Effector CD4-positive, alpha-beta T cell (primary cell): Measurements from ENCODE around the gene DOK3.
"Not testable (repeated sequence)": the region's sequence is repeated elsewhere in the genome, so short reads cannot be mapped to it uniquely, and the experiment has no call there.

ENCODE experiments used
- DNase-seq: peaks from one replicate; pipeline ENCODE4 v3.0.0-alpha.2; 2020

DOK3 gene

DNA sequence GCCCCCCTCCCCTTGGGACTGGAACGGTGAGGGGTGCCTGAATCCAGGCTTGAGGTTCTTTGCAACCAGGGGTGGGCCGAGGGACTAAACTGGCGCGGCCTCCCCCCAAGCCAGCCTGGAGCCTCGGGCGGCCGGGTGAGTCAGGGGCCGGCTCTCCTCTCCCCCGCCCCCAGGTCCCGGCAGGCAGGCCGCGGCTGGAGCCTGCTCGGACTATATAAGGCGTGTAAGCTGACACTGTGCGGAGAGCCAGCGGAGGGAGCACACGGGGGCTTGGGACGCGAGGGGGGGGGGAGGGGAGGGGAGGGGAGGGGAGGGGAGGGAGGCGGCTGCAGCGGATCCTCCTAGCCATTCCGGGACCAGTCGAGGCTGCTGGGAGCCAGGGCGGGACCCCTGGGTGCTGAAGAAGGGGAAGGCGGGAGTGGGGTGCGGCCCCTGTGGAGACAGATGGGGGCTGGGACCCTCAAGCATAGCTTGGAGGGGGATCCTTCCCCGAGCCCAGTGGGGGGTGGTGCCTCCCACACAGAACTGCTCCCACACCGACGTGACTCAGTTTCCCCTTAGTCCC is 12.8 kb downstream of the DOK3 start:
- DNase-seq, result no peak

GRCh38 chr5:177496070-177496726 is 13.4 kb downstream of the DOK3 start:
- DNase-seq, result no peak

DNA sequence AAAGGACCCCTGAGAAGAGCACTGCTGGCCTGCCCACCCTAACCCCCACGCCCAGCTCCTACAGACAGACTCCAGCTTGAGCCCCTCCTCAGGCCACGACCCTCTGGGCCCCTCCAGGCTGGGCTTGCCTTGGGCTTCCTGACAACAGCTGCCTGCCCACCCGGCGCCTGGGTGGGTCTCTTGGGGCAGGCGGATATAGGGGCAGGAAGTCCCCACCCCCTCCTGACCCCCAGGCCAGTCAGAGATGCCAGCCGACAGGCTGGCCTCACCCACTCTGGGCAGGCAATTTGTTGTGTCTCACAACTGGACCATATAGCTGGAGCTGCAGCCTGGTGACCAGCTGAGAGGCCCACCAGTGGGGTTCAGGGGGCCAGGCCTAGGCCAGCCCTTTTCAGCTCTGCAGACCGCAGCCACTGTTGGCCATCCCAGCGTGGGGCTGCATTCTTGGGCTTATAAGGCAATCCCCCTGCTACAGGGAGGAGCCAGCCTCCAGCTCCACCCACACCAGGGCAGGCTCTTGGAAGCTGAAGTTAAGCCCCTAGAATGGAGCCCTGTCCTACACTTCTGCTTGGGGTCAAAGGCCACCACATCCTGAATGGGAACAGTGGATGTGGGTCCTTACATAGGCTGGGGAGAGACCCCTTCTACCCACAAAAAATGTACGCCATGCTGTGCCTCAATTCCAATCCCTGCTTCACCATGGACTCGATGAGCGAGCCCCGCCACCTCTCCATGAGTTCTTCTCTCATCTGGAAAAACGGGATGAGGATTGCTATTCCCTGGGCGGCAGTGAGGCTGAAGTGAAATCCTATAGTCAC is 14.2 kb downstream of the DOK3 start:
- DNase-seq, result no peak

GRCh38 chr5:177494346-177495195 is 15.1 kb downstream of the DOK3 start:
- no peak for DNase-seq

GRCh38 chr5:177493795-177494345 is 15.8 kb downstream of the DOK3 start:
- no peak for DNase-seq

DNA sequence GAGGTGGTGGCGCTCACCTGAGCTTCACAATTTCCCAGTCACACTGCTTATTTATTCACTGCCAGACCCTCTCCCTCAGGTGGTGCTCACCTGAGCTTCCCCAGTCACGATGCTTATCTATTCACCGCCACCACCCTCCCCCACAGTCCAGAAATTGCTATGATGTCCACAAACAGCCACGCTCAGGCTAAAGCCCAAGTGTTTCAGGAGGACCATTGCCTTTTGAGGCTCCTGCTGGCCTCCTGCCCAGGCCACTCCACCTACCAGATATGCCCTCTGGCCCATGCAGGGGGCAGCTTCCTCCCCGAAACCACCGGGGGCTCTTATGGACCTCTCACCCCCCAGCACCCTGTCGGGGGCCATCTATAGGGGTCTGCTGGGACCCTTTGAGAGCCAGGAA is 16.8 kb downstream of the DOK3 start:
- DNase-seq, result no peak

DNA sequence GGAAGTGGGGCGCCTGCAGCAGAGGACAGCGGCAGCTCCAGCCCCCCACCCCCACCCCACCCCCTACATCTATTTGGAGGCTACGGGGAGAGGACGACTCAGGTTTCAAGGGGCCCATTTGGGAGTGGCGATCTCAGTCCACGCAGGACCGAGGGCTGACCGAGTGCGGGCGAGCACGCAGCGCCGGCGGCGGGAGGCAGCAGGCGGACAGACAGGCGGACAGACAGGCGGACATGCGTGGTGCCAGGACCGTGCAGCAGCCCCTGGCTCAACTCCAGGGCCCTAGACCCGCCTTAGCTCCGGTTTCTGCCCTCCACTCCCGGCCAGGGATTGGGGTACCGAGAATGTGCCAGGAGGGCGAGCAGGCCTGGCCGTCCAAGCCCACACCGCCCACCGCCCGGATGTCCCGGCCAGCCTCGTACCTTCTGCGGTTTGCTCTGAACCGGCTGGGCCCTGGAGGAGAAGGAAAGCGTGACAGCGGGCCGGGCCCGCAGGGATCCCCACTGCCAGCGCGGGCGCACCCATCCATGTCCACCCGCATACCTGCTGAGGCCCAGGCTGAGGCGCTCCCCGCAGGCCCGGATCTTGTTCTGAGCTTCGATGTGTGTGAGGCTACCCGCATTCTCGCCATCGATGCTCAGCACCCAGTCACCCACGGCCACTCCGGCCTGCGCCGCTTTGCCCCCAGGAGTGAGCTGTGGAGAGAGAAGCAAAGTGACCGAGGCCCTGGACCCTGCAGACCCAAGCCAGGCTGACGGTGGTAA is 17.5 kb downstream of the DOK3 start:
- DNase-seq, result no peak

- DNase-seq, result no peak
Measured at GRCh38 chr5:177491429-177491945, 18.1 kb downstream of the DOK3 start.

DNA sequence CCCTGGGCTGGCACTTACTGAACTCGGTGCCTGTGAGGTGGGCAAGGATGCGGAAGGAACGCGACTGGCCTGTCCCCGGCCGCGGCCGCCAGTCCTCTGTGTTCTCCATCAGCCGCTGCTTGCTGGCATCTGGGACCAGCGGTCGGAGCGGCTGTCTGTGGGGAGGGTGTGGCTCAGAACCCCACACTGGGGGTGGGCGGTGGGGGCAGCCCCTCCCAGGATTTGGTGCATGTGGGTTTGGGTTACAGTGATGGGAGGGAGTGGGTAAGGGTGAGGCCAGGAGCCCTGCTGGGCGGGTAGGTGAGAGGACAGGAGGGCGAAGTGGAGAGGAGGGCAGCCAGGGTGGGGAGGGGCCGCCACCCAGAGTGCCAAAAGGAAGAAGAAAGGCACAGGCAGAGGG is 18.6 kb downstream of the DOK3 start:
- DNase-seq, result no peak

DNA sequence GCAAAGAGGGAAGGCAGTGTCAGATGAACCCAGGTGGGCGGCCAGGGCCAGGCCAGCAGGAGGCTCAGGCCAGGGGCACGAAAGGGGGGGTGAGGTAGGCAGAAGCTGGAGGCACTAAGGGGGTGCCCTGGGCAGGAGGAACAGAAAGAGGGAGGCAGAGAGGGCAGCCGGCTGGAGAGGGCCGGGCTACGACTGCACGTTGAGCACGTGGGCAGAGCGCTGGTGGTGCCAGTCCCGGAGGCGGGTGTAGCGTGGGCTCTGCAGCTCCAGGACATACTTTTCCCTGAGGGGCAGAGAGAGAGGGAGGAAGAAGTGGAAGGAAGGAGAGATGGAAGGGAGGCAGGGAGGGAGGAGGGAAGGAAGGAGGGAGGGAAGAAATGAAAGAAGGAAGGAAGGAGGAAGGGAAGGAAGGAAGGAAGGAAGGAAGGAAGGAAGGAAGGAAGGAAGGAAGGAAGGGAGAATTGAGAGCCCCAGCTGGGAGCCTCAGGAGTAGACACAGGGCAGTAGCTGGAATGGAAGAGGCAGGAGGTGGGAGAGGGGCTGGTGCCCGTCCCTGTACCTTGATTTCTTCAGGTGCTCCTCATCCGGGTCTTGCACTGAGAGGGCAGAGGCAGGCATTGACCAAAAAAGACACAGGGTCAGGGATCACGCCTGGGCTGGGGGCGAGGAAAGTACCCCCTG is 19.2 kb downstream of the DOK3 start:
- no peak for DNase-seq

GRCh38 chr5:177489119-177489716 is 20.4 kb downstream of the DOK3 start:
- DNase-seq, result no peak

DNA sequence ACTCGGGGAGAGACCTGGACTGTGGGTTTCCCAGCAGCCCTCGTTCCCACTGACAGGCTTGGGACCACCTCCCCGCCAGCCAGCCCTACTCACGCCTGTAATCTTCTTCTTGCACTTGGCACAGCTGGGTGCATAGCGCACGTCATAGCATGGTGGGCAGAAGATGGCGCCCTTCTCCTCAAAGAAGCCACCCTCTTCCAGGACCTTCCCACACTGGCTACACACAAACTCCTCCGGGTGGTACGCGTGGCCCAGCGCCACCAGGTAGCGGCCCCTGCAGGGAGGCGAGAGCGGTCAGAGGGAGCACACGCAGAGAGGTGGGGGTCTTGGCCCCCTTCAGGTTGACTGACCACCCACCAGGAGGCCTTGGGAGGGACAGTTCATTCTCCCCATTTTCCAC is 21.7 kb downstream of the DOK3 start:
- no peak for DNase-seq

DNA sequence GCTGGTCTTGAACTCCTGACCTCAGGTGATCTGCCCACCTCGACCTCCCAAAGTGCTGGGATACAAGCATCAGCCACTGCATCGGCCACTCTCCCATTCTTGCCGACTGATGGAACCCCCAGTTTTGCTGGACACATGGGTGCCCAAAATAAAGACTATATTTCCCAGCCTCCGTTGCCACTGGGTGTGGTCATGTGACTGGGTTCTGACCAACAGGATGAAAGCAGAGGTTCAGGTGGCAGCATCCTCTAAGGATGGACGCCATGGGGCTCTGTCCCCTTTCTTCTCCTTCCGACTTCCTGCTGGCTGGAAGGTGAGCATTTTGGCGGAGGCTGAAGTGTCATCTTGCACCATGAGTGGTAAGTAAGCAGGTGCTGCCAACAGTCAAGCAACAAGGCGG is 22.5 kb downstream of the DOK3 start:
- DNase-seq, result no peak

GRCh38 chr5:177486256-177486655 is 23.4 kb downstream of the DOK3 start:
- no peak for DNase-seq

DNA sequence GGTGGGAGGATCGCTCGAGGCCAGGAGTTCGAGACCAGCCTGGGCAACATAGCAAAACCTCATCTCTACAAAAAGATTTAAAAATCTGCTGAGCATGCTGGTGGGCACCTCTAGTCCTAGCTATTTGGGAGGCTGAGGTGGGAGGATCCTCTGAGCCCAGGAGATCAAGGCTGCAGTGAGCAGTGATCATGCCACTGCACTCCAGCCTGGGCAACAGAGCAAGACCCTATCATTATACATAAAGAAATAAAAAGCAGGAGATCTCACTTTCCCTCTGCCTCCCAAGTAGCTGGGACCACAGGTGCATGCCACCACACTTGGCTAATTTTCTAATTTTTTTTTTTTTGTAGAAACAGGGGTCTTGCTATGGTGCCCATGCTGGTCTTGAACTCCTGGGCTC is 23.9 kb downstream of the DOK3 start:
- DNase-seq, result not testable (repeated sequence)

DNA sequence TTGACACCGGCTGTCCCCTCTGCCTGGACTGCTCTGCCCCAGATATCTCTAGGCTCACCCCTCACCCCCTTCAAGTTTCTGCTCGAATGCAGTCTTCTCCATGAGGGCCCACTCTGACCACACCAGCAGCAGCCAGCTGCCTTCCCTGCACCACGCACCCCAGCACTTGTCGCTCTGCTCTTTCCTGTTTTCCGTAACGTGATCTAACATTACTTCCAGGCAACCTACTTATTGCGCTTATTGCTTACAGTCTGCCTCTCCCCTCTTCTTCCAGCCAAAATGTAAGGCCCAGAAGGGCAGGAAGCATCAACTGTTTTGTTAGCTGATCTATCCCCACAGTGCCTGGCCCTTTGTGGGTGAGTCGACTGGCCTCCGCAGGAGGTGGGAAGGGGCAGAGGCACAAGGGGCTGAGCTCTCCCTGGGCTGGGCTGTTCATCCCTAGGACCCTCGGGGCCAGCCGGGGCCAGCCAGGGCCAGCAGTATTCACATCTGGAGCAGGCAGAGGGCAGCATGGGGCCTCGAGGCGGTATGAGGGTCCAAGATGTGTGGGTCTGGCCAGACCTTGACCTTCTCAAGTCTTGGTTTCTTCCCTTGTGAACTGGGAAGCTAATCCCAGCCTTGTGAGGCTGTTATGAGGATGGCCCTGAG is 24.6 kb downstream of the DOK3 start:
- DNase-seq, result no peak

GRCh38 chr5:177483994-177484901 is 25.4 kb downstream of the DOK3 start:
- no peak for DNase-seq

DNA sequence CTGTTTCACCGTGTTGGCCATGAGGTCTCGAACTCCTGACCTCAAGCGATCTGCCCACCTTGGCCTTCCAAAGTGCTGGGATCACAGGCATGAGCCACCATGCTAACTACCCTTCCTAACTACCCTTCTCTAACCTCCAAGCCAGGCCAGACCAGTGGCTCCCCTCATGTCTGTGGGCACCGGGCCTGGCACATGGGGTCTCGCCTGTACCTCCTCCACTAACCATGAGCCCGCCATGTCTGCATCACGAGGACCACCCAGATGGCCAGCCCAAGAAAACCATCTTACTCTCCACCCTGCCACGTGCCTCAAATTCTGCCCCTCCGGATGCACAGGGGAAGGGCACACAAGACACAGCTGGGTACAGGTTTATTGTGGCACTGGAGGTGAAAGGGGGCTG is 26.6 kb downstream of the DOK3 start:
- DNase-seq, result no peak

DNA sequence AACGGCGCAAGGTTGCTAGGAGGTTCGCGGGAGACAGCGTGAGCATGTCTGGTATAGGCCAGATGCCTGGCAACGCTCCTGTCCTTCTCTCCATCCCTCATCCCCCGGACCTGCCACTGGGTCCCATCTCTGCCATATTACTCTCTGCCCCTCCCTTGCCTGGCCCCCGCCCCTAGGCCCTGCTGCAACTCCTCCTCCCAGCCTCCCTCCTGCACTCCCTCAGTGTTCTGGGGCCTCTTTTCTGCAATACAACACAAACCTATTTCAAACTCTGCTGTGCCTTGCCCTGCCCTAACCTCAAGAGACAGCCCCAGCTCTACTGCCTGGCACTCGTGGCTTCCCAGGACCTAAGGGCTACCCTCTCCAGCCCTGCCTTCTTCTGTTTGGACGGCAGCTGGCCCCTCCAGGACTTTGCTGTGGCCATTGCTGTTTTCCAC is 27.2 kb downstream of the DOK3 start:
- DNase-seq, result no peak
